Non-pigmented ciliary epithelial cell (primary cell): Measurements from ENCODE around the gene CLIC4.
"Not testable (repeated sequence)": the region's sequence is repeated elsewhere in the genome, so short reads cannot be mapped to it uniquely, and the experiment has no call there.

ENCODE experiments used
- DNase-seq: peaks from one replicate; pipeline ENCODE4 v3.0.0-alpha.2; 2010; ENCODE audit warnings: low read depth

CLIC4 gene

GRCh38 chr1:24720152-24720551 lies 25.1 kb upstream of the CLIC4 start:
- DNase-seq, result no peak

- DNase-seq, result no peak
Measured at GRCh38 chr1:24721533-24721932, 23.7 kb upstream of the CLIC4 start.

GRCh38 chr1:24722073-24723035 lies 22.9 kb upstream of the CLIC4 start:
- DNase-seq, result not testable (repeated sequence)

GRCh38 chr1:24724345-24725208 lies 20.7 kb upstream of the CLIC4 start:
- no peak for DNase-seq

- DNase-seq, result no peak
Measured at GRCh38 chr1:24725209-24725651, 20.0 kb upstream of the CLIC4 start.

DNA sequence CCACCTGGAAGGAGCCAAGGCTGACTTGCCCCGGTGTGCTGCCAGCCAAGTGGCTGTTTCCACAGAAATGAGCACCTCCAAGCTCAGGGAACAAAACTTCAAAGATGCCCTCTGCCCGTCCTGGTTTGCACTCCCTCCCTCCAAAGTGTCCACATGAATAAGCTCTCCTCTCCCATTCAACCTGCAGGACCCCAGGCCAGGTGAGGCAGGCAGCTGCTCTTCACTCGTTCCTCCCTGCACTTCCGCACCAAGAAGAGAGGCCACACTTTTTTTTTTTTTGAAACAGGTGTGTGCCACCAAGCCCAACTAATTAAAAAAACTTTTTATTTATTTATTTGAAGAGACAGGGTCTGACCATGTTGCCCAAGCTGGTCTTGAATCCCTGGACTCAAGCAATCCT lies 18.5 kb upstream of the CLIC4 start:
- DNase-seq, result no peak

DNA sequence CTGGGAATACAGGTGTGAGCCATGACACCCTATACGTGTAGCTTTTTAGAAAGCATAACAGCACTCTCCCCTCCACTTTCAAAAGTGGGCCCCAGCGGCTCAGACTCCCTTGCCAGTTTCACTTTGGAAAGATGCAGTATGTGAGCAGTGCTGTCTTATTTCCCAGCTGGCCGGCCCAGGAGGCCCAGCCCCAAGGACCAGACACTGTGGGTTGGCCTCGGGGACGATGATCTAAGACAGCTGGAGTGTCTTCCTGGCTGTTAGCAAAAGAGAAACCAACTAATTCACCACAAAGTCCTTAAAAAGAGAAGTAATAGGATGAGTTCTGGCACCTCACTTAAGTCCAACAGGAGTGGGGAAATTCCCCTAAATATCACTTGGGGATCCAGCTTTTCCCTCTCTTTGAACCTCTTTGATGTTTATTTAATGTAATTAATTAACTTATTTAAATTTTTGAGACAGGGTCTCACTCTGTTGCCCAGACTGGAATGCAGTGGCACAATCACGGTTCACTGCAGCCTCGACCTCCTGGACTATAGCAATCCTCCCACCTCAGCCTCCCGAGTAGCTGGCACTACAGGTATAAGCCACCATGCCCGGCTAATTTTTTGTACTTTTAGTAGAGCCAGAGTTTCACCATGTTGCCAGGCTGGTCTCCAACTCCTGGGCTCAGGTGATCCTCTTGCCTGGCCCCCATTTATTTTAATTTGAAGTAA lies 17.6 kb upstream of the CLIC4 start:
- no peak for DNase-seq

DNA sequence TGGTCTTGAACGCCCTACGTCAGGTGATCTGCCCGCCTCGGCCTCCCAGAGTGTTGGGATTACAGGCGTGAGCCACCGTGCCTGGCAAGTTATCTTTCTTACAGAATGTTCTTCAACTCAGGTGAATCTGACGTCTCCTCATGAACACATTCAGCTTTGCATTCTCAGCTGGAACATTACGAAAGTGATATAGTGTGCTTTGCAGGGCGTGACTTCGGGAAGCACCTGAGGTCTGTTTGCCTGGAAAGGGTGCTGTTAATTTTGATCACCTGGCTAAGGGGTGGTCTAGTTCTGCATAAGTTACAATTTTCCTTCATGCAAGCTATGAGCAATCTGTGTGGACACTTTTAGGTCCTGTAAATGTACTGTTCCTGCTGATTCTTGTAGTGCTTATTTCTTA lies 16.3 kb upstream of the CLIC4 start:
- DNase-seq, result no peak

DNA sequence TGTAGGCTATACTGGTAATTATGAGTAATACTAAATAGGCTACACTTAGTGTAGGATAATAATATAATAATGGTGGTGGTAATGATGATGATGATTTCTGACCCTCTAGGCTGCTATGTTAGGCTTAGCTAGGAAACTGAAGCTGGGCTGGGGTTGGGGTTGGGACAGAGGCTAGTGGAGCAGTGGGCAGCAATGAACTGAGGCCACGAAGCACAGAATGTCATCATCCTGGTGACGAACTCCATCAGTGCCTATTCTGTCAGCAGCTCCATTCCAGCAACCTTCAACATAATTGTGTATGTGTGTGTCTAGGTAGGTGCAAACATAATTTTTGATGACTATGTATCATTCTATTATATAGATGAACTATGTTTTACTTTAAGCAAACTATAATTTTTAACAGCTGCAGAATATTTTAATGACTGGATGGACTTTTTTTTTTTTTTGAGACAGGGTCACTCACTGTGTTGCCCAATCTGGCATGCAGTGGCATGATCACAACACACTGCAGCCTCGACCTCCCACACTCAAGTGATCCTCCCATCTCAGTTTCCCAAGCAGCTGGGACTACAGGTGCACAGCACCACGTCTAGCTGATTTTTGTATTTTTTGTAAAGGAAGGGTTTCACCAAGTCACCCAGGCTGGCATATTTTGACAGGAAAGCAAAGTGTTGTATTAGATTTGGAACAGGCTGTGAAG lies 12.9 kb upstream of the CLIC4 start:
- DNase-seq, result no peak

- not testable (repeated sequence) for DNase-seq
Measured at GRCh38 chr1:24733342-24733741, 11.9 kb upstream of the CLIC4 start.

GRCh38 chr1:24735156-24735508 lies 10.1 kb upstream of the CLIC4 start:
- DNase-seq, result no peak

- DNase-seq, result no peak
Measured at GRCh38 chr1:24735509-24736375, 9.5 kb upstream of the CLIC4 start.

GRCh38 chr1:24737368-24738117 lies 7.7 kb upstream of the CLIC4 start:
- DNase-seq, result no peak

DNA sequence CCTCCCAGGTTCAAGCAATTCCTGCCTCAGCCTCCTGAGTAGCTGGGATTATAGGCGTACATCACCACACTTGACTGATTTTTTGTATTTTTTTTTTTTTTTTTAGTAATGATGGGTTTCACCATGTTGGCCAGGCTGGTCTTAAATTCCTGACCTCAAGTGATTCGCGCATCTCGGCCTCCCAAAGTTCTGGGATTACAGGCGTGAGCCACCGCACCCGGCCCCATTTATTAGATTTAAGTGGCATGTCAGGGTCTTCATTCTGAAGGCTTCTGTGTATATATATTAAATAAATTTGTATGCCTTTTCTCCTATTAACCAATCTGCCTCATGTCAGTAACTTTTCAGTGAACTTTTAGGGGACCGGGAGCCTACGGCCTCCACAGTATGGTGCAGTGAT lies 6.0 kb upstream of the CLIC4 start:
- DNase-seq, result no peak

- DNase-seq, result no peak
Measured at GRCh38 chr1:24742090-24742938, 2.9 kb upstream of the CLIC4 start.

GRCh38 chr1:24743404-24744211 lies 1.6 kb upstream of the CLIC4 start:
- no peak for DNase-seq

DNA sequence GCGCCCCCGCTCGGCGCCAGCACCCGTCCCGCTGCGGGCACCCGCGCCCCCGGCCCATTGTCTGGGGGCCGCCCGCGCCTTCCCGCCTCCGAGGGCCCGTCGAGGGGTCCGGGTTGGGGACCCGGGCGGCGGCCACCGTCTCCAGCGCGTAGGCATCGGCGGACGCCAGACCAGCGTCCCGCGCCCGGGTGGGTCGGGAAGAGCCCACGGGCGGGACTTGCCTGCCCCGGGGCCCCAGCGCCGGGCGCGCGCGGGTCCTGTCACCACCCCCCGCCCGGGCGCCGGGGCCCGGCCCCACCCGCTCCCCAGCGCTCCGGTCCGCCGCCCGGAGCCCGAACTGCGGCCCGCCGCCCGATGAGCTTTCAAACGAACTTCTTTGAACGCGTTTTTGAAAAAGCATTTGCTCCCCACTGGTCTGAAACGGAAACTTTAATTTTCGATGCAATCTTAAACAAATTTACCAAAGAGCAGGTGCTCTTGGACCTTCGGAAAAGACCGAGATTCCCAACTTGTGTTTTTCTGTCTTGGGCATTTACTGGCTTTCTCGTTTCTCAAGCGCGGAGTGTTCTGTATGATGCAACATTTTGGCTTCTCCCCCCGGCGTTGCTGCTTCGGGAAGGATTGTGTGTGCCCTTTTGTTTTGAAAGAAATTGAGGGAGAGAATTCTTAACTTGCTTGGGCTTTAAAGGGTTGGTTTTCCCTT lies 615 bp downstream of the CLIC4 start:
- DNase-seq, result no peak
